GM19395 (cell line): Measurements from ENCODE around the gene VPS11.
A peak's percentile ranks its signal among the peaks of the same experiment; 100 is the strongest.
"Not testable (repeated sequence)": the region's sequence is repeated elsewhere in the genome, so short reads cannot be mapped to it uniquely, and the experiment has no call there.

Source experiments
- ATAC-seq: cut with Tn5 transposase; IDR thresholded peaks from one replicate; pipeline ENCODE4 v1.9.1; 2021; ENCODE audit warnings: mild to moderate bottlenecking, moderate library complexity; ENCODE audit not compliant: unreplicated experiment

Gene VPS11

DNA sequence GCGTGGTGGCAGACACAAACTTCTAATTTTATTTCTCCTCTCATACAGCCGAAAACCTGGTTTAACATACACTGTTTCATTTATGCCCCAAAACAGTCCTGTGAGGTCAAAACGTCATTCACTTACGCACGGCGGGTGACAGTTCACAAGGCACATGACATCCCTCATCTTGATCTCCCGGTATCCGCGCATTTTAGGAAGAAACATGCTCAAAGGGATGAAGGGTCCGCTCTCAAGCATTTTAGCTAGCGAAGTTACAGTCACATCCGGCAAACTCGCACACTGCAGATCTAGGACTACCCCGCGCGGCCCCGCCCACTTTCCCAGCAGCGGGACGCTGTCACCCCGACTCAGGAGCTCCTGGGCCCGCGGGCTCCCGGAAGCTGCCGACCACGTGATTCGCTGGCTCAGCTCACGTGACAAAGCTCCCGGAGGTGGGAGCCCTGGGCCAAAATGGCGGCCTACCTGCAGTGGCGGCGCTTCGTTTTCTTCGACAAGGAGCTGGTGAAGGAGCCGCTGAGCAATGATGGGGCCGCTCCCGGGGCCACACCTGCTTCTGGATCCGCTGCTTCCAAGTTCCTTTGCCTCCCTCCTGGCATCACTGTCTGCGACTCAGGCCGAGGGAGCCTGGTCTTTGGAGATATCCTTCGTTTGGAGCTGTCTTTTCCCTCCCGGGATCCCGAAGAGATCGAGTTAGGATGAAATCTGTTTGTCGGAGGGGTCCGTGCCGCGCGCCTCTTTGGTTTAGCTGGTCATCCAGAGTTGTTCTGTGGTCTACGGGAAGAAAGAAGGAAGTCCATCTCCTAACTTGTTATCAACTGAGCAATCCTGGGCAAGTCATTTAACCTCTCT lies at the start of gene VPS11:
Gene VPS11, plus strand, starts transcription at position 448 of the 852 bp plus-strand sequence. Its CDS starts 6 bp downstream, at position 454.
- peak; percentile 86 for ATAC-seq

DNA sequence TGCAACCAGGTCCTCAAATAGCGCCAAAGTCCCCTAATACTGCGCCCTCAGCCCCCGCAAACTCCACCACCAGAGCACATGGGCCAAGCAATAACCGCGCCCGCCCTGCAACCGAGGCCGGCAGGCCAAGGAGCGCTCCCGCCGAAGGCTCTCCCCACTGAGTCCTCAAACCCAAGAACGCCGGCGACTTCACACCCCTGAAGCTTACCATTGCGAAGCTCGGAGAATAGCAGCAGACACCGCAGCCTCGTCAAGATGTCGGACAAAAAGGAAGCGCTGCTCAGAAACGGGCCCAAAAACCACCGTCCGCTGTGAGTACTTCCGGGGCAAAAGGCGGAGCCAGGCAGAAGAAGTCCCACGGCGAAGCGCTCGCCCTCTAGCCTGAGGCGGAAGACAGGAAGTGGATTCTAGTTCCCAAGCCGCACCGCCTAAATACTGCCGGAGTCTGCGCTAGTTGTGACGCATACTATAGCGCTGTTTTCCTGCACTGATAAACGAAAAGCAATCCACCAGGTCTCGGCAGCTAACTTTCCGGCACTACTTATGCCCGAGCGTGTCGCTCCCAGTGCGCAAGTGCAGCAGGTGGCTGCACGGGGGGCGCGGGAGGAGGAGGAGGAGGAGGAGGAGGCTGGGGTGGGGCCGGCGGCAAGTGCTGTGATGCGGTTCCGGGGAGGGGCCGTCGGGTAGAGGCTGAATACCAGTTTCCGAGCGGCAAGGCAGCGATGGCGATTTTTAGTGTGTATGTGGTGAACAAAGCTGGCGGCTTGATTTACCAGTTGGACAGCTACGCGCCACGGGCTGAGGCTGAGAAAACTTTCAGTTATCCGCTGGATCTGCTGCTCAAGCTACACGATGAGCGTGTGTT lies 49.3 kb upstream of the VPS11 start, which contains the start of the genes RPS25 and TRAPPC4:
Gene RPS25, minus strand, starts transcription at position 270 of the 865 bp plus-strand sequence. Its CDS starts 59 bp downstream, at position 211.
Gene TRAPPC4, plus strand, starts transcription at position 693 of the 865 bp plus-strand sequence. Its CDS starts 30 bp downstream, at position 723.
- ATAC-seq: peak; percentile 88

DNA sequence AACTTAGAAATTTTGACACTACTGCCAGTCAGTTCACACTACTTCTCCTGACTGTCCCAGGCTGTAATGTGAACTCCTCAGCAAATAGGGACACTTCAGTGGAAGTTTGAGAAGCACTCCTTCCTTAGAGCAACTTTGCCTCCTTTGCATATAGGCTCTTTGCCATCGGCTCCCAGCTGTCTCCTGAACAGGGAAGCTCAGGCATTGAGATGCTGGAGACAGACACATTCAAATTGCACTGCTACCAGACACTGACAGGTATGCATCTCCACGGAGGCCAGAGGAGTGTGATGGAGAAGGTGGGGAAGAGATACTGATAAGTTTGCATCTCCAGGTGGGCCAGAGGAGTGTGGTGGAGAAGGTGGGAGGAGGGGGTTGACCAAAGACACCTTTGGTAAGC lies 47.6 kb upstream of the VPS11 start:
- no peak for ATAC-seq

DNA sequence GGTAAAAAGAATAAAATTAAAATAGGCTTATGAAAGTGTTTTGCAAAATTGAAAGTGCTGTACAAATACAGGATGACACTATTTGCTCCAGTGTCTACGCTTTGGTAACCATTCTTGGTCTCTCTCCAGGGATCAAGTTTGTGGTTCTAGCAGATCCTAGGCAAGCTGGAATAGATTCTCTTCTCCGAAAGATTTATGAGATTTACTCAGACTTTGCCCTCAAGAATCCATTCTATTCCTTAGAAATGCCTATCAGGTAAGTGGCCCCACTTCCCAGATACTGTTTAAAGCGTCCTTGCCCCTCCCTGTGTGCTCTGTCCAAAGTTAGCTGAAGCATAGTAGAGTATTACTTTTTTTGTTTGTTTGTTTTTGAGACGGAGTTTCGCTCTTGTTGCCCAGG lies 46.0 kb upstream of the VPS11 start:
- no peak for ATAC-seq

DNA sequence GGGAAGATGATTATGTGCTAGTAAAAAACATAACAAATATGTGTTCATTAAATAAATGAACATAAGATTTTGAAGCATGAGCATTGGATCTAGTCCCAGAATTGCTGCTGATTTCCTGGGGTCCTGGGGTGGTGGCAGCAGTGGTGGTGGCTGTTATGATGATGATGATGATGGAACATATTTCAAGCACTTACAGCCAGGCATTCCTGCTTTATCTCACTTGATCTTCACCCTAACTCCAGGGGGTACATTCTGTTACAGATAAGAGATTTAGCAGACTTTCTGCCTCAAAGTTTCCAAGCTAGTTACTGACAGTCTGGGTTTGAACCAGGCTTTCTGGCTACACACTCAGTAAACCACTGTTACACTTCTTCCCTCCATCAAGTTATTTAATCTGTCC lies 43.9 kb upstream of the VPS11 start:
- ATAC-seq: no peak

DNA sequence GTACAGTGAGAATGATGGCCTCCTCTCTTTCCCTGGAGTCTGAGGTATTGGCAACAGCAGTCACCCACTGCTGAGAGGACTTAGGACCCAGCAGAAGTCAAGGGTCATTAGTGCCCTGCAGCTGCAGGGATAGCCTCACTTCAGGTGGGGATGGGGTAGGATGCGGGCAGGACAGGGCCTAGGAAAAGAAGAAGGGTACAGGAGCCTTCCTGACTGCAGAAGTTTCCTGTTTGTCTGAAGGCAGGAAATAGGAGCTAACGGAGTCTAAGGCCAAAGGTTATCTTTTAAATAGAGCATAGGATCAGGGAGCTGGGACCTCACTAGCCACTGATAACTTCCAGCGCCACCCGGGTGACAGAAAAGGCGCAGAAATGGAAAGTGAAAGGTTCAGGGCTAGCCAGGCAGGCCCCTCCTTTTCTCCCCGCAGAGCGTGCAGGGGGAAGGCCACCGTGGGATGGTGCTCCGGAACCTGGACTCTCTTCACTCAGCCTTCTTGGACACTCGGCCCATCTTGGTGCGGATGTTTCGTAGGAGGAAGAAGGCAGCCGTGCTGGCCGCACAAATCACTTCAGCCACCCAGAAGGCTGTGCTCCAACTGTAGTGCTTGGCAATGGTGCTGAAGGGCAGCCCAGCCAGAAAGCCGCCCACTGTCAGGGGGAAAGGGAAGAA lies 43.1 kb upstream of the VPS11 start:
- no peak for ATAC-seq

DNA sequence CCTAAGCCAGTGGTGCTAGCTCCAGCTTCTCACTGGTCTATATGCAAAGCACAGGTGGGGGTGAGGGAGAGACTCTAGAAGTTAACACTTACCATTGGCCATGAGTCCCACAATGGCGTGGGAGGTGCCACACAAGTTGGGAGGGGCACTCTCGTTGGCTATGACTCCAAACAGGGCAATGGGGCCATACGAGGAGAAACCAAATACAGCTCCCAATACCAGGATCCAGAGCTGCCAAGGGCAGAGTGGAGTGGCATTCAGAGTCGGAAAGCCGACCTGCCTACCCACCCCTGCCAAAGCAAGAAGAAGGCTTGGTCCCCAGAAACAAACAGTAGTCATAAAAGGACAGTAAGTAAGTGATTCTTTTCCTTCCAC lies 42.5 kb upstream of the VPS11 start:
- no peak for ATAC-seq

DNA sequence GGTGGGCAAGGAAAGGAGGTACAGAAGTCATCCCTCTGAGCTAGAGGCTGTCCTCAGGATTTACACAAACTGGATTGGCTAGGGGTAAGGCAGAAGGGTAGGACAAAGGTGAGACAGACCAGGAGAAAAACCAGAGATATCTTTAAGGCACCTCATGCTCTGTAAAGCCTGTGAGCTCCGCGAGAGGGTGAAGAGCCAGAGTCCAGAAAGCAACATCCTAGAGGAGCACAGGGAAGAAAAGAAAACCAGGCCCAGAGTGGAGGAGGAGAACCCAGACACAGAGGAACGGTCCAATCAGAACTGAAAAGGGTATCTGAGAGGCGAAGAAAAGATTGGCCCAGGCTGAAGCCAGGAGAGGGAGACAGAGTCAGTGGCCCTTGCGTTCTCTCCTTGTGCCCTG lies 42.1 kb upstream of the VPS11 start:
- ATAC-seq: no peak

DNA sequence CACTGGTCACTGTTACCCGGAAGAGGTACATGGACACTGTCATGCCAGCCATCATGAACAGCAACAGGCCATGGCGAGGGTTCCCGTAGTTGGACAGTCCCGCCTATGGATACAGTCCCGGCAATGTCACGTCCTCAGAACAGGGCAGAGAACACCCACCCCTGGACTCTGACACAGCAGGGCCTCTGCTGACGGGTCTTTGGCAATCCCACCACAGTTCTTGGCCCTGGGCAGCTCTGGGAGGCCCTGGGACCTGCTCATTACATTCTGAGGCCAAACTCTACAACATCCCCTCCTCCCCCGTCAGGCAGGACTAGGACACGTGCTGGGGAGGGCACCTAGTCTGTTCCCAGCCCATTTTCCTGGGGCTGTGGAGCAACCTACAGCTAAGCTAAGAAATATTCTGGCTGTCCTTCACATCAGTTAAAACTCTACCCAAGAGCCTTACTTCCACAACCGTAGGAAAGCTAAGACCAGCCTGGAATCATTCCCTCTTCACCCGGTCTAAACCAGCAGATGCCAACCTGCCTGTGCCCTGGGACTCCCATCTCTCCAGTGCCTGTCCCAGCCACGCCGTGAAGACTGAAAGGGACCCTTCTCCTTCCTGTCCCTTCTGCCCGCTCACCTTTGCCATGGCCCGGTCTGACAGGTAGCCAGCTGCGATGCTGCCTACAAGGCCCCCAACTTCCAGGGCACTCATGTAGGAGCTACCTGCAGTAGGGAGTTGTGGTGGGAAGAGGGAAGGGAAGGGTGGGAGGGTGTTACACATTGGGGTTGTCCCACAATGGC lies 41.4 kb upstream of the VPS11 start:
- ATAC-seq: no peak

DNA sequence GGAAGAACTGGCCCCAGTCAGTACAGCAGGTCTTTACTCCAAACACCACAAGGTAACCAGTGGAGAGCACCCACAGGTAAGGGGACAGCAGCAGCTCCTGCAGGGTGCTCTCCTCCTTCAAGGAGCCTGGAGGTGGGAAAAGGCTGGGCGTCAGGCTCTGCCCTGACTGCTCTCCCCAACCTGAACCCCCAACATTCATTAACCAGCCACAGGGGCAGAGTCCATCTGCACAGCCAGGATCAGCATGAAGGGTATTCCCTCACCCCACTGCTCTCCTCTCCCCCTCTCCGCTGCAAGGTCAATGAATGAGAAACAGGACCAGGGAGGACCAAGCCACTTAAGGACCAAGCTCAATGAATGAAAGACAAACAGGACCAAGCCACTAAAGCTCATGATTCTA lies 40.6 kb upstream of the VPS11 start:
- no peak for ATAC-seq

DNA sequence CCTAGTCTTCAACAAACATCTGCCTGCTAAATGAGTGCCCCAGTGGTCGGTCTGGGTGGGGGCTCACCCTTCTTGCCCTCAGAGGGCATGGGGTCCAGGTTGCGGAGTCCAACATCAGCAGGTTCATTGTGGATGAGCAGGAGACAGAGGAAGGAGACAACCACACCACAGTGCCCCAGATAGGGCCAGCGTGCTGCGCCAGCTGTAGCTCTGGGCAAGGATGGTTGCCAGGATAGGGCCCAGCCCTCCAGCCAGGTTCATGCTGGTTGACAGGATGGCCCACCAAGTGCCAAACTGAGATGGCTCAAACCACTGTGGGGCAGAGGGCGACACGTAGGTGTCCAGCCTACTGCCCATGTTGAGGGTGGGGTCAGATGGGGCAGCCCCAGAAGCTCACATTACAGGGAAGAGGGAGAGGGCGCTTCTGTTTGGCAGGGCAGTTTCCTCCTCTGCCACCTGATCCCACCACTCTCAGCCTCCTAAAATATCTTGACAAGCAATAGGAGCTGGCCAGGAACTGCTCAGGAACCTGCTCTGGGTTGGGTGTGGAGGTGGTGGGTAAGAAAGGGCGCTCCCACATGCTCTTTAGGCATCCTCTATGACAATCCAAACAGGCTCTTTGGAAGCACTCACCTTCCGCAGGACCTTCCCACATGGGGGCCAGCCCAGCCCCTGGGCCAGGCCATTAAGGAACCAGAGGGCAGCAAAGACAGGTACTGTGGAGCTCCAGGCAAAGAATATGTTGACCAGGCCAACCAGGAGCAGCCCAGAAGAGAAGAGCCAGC lies 39.9 kb upstream of the VPS11 start:
- no peak for ATAC-seq

DNA sequence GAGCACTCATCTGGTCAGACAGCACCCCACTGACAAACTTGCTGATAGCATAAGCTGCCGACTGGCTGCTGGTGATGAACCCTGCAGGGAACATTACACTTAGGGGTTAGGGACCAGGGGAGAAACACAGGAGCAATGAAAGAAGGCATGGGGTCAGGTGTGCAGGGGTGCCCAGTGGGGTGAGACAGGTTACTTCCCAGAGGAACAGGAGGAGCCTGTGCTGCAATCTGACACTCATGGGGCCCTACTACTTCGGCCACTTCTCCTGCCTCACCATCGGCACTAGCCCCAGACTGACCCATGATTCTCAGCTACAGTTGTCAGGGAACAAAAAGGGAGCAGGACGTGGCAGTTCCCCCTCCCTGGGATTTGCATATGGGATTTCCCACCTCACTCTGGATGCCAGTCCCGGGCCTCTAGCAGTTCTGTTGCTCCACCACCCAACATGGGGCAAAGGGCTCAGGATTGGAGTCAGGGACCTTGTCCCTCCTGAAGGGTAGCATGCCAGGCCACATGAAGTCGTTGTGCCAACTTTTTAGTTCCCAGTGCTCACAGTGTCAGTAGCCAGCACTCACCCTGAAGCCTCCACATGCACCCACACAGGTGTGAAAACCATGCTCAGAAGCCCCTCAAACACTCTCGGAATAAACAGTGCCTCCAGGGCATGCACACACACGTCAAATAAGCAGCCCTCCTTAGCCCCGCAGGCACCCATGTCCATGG lies 39.1 kb upstream of the VPS11 start:
- no peak for ATAC-seq

DNA sequence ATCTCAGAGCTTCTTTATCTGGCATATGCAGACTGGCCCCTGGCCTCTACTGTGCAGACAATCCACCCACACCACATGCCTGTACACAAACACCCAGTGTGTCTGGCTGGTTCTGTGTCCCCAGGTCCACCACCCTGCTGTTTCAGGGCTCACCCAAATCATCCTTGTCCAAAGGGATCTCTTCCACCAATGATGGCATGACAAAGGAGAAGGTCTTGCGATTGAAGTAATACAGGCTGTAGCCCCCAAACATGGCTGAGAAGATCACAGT lies 38.6 kb upstream of the VPS11 start:
- ATAC-seq: no peak

DNA sequence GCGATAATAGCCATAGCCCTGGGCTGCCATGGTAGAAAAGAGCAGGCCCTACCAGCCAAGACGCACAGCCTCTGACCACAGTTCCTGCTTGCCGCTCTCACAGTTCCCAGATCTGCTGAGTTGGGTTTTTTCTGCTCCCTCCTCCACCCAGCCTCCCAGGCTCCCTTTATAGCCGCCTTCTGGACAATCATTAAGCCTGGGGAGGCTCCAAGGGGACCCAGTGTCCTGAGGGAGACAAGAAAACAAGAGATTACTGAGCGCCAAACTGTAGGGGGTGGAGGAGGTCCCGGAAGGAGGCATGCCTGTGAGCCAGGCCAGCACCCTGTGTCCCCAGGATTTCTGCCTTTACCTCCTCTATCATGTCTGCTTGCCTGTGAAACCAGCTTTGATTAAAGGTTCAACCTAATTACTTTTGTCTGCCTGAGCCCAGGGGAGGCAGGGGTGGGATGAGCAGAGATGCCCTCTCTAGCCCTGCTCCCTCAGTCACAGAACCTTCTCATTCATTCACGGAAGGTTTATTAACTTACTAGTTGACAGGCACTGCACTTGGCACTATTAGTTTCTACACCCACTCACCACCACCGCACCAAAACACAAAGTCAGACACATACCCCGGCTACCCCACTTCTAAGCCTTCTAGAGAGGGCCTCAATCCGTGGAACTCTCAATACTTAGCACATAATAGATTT lies 38.1 kb upstream of the VPS11 start:
- peak; percentile 24 for ATAC-seq

DNA sequence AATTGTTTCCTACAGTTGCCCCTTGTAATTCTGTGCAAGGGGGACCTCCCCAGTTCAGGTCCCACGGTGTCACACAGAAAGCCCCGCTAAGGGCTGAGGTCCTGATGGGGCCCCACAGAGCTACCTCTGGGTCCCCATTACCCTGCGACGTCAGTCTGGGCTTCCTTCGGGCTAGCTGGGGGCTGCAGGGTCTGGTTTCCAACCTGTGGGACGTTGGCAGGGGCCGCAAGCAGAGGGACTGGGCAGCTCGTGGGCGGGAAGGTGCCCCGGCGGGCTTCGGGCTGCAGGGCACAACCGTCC lies 37.6 kb upstream of the VPS11 start:
- peak; percentile 12 for ATAC-seq

DNA sequence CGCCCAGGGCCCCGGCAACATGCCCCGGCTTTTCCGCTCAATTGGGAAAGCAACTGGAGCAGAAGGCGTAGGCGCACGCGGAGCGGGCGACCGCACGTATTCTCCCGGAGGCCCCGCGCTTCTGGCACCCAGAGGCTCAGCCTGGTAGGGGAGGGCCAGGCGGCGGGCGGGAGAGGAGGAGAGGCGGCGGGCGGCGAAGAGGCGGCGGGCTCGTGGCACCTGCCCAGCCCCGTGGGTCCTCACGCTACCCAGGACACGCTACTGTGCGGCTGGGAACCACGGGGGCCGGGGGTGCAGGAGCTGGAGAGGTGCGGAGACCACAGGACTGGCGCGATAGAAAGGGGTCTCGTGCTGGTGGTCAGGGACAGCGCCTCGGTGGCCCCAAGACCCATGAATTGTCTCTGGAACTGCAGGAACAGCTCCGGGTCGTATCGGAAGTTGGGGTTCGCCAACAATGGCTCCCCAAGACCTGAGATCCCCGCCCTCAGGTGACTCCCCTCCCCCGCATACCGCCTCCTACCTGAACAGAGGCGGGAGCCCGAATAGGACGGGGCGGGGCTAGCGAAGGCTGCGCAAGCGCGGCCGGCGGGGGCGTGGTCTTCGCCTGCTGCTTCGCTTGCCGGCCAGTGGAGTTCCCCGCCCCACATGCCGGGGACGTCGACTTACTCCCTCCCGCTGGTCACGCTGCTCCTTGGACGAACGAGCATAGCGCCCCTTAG lies 37.1 kb upstream of the VPS11 start, which contains the start of gene SLC37A4:
Gene SLC37A4, minus strand, starts transcription at position 549 of the 719 bp plus-strand sequence.
- peak; percentile 87 for ATAC-seq

DNA sequence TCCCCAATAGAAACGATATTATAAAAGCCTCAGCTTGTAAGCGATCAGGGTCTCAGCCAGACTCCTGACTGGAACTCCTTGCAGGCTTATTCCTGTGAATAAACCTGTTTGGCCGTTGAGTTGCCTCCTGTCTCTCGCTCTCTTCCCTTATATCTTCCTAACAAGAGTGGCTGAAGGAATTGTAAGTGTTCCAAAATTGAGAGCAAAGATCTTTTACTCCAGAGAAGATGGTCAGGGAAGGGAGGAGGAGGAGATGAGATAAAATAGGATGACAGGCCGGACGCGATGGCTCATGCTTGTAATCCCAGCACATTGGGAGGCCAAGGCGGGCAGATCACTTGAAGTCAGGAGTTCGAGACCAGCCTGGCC lies 35.7 kb upstream of the VPS11 start:
- ATAC-seq: no peak

DNA sequence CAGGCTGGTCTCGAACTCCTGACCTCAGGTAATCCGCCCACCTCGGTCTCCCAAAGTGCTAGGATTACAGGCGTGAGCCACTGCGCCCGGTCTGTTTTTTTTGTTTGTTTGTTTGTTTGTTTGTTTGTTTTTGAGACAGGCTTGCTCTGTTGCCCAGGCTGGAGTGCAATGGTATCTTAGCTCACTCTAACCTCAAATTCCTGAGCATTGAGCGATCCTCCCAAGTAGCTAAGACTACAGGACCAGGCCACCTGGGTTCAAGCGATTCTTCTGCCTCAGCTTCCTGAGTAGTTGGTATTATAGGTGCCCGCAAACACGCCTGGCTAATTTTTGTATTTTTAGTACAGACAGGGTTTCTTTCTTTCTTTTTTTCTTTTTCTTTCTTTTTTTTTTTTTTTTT lies 34.2 kb upstream of the VPS11 start:
- ATAC-seq: not testable (repeated sequence)
